Limb (tissue), 2 donors: ENCODE measurements around the gene ACY1.

Experiments used
- DNase-seq, 2 donors: peaks; one replicate each; pipeline ENCODE4 v3.0.0-alpha.2; 2016; ENCODE audit errors: extremely low spot score in 2 of 2

The ACY1 gene

GRCh38 chr3:51945926-51946705 lies 37.2 kb upstream of the ACY1 start:
- peak in 1 of 2 donors; percentile 17 for DNase-seq

DNA sequence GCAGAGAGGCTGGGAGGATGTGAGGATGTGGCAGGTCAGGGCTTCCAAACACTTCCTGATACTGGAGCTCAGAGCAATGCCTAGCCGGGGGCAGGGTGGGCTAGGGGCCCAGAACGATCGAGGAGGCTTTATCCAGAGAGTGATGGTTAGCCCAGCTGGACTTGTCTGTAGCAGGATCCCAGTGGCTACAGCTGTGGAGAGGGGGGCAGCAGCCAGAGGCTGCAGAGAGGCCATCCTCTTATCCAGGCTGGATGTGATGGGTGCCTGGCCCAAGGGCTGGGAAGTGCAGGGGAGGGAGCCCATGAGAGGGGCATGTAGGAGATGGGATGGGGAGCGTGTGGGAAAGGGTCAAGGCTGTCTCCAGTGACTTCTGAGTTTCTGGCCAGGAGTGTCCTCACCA lies 36.5 kb upstream of the ACY1 start:
- peak in 1 of 2 donors; percentile 14 for DNase-seq

DNA sequence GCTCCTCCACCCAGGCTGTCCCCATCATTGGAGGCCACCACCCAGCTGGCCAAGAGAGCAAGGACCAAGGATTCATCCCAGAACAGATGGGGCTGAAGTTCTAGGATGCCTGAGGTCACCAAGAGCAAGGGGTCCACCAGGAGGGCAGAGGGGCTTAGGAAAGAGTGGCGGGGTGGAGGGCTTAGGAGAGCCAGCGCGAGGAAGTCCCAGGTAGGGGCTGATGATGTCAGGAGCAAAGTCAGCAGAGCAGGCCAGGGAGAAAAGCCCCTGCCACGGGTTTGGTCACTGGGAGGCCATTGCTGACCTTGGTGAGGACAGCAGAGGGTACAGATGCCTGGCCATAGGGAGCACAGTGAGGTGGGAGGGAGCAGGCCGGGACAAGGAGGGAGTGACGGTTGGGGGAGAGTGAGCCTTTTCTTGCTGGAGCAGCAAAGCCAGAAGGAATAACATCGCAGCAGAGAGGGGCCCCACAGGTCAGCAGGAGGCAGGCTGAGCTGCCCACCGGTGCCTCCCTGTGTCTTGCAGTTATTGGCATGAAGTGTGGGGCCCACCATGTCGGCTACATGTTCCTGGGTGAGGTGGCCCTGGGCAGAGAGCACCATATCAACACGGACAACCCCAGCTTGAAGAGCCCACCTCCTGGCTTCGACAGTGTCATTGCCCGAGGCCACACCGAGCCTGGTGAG lies 36.0 kb upstream of the ACY1 start:
- peak in 1 of 2 donors; percentile 18 for DNase-seq

DNA sequence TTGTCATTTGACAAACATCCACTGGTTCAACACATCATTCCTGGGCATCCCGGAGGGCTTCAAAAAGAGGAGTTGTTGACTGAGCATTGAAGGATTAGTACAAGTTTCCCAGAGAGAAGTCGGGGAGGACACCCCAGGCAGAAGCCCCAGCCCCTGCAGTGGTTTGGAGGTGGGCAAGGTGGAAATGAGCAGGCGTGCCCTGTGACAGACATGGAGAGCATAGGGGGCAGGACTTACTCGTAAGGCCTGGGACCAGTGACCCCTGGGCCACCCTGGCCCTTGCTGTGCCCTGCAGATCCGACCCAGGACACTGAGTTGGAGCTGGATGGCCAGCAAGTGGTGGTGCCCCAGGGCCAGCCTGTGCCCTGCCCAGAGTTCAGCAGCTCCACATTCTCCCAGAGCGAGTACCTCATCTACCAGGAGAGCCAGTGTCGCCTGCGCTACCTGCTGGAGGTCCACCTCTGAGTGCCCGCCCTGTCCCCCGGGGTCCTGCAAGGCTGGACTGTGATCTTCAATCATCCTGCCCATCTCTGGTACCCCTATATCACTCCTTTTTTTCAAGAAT lies 35.2 kb upstream of the ACY1 start:
- peak in 1 of 2 donors; percentile 13 for DNase-seq

- no peak for DNase-seq
Observed at GRCh38 chr3:51949121-51949520, 34.2 kb upstream of the ACY1 start.

DNA sequence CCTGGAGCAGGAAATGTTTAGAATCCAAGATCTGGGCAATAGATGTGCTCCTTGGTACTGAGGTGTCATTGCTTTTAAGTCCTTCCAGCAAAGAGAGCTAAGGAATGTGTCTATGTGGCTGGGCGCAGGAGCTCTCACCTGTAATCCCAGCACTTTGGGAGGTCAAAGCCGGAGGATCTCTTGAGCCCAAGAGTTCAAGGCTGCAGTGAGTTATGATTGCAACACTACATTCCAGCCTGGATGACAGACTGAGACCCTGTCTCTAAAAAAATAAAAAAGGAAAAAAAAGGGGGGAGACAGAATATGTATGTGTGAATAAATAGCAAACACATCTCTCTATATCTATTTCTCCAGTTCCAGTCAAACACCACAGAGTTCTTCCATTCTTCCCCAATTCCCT lies 32.4 kb upstream of the ACY1 start:
- no peak for DNase-seq

DNA sequence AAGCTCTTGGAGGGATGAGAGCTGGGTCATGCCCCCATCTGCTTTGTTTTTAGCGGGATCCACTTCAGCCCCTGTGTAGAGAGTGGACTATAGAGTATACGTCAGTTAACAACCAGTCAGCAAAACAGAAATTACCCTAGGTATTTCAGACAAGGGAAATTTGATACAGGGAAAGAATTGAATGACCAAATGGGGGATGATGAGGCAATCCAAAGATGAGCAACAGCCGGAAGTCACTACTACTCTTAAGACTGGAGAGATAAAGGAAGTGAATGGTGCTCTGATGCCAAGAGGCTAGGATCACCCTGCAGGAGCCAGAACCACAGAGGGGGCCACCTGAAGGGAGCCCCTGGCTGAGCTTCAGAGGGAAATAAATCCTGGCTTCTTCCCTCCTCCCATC lies 29.9 kb upstream of the ACY1 start:
- no peak for DNase-seq

- no peak for DNase-seq
Observed at GRCh38 chr3:51954105-51954504, 29.2 kb upstream of the ACY1 start.

GRCh38 chr3:51954713-51955112 lies 28.6 kb upstream of the ACY1 start:
- DNase-seq = no peak

DNA sequence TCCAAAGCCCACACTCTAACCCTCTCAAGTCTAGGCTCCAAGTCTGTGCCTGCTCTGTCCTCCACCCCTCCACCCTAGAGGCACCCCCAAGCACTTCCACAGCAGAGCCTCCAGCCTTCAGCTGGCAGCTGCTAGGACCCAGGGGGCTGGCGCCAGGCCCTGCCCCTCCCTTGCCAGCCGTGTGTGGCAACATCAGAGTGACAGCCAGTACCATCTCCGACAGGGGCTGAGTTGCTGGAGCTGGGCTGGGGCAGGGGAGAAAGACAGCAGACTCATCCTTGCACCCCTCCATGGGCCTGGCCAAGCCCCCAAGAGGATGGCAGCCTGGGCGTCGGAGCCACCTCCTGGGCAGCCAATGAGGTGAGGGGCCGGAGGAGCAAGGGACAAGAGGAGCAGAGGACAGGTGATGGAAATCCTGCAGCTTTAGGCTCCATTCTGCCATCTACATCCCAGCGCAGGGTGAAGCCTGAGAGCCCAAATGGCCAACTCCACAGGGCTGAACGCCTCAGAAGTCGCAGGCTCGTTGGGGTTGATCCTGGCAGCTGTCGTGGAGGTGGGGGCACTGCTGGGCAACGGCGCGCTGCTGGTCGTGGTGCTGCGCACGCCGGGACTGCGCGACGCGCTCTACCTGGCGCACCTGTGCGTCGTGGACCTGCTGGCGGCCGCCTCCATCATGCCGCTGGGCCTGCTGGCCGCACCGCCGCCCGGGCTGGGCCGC lies 28.0 kb upstream of the ACY1 start, which contains the start of gene GPR62:
TSS of gene GPR62 (plus strand) at position 207 of the 718 bp plus-strand sequence. CDS start at position 479, 272 bp downstream.
- DNase-seq = no peak

DNA sequence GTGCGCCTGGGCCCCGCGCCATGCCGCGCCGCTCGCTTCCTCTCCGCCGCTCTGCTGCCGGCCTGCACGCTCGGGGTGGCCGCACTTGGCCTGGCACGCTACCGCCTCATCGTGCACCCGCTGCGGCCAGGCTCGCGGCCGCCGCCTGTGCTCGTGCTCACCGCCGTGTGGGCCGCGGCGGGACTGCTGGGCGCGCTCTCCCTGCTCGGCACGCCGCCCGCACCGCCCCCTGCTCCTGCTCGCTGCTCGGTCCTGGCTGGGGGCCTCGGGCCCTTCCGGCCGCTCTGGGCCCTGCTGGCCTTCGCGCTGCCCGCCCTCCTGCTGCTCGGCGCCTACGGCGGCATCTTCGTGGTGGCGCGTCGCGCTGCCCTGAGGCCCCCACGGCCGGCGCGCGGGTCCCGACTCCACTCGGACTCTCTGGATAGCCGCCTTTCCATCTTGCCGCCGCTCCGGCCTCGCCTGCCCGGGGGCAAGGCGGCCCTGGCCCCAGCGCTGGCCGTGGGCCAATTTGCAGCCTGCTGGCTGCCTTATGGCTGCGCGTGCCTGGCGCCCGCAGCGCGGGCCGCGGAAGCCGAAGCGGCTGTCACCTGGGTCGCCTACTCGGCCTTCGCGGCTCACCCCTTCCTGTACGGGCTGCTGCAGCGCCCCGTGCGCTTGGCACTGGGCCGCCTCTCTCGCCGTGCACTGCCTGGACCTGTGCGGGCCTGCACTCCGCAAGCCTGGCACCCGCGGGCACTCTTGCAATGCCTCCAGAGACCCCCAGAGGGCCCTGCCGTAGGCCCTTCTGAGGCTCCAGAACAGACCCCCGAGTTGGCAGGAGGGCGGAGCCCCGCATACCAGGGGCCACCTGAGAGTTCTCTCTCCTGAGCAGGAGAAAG lies 27.2 kb upstream of the ACY1 start:
- DNase-seq = peak; percentile 21 to 68

GRCh38 chr3:51957520-51958205 lies 25.7 kb upstream of the ACY1 start:
- DNase-seq = no peak

- no peak for DNase-seq
Observed at GRCh38 chr3:51958603-51959521, 24.5 kb upstream of the ACY1 start.

GRCh38 chr3:51959651-51960050 lies 23.7 kb upstream of the ACY1 start:
- no peak for DNase-seq

DNA sequence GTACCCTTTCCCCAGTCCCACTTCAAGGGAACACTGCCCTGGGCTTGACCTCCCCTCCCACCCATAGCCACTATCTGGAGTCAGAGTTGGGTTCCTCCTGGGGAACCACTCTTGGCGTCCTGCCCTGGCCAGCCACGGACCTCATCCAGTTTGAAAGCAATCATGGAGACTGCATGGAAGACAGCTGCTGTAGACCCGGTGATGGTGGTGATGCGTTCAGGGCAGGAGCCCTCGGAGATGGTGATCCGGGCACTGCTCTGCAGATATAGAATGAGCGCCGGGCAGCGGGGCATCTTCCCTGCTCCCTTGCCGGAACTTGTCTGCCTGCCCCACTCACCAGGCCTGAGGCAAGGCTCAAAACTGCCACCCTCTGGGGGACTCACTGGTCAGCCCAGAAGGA lies 22.9 kb upstream of the ACY1 start:
- DNase-seq = no peak

GRCh38 chr3:51961011-51961410 lies 22.3 kb upstream of the ACY1 start:
- no peak for DNase-seq

DNA sequence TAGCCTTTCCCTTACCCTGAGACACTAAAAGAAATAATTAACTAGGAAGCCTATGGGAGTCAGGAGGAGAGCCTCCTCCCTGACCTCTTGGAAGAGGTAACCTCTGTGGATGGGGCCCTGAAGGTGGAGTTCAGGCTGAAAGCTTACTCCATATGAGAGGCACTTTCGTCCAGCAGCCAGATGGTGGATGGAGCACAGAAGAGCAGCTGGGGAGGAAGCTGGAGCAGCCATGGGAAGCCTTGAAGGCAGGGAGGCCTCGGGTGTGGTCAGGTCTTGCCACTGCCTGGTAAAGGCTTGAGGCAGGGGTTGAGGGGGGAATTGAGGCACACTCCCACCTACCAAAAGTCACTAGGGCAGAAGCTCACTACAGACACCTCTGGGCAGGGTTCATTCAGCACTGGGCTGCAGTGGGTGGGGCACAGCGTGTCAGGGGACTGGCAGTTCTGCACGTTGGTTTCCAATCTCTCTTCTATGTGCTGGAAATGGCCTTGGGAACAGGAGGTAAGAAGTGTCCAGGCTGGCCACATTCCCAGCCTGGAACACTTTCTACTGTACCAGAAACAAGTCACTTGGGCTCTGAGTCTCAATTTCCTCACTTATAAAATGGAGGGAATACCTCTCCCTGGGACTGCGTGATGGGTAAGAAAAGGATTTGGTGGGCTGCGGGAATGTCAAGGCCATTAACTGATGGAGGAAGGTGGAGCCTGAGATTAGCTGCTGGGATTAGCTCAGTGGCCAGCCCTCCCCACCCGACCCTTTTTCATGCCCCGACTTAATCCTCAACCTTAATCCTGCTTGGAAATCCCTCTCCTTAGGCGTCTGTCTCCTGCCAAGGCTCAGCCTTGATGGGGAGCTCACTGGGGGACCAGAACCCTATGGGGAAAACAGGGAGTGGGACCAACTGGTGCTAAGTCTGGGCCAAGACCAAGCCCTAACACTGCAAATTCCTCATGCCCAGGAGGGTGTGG lies 21.4 kb upstream of the ACY1 start:
- DNase-seq = no peak
